G401.6 (cell line): ENCODE data around the gene NCOA7.
"Not testable (repeated sequence)": the region's sequence is repeated elsewhere in the genome, so short reads cannot be mapped to it uniquely, and the experiment has no call there.

Source experiments
- FAIRE-seq: peaks from 2 replicates; lab custom pipeline; 2012; peaks lifted over from hg19 to GRCh38; lab: Jason Lieb, UNC

Gene NCOA7

GRCh38 chr6:125841356-125842090 is 50.8 kb downstream of the NCOA7 start:
- FAIRE-seq, result peak; percentile 15

- no peak for FAIRE-seq
Observed at GRCh38 chr6:125842091-125842626, 51.4 kb downstream of the NCOA7 start.

GRCh38 chr6:125843593-125843992 is 52.8 kb downstream of the NCOA7 start:
- FAIRE-seq, result no peak

- FAIRE-seq, result no peak
Observed at GRCh38 chr6:125844989-125845388, 54.2 kb downstream of the NCOA7 start.

GRCh38 chr6:125846292-125847024 is 55.7 kb downstream of the NCOA7 start:
- FAIRE-seq, result peak; percentile 23

- FAIRE-seq, result not testable (repeated sequence)
Observed at GRCh38 chr6:125848286-125848685, 57.5 kb downstream of the NCOA7 start.

- FAIRE-seq, result no peak
Observed at GRCh38 chr6:125850361-125850760, 59.6 kb downstream of the NCOA7 start.

- no peak for FAIRE-seq
Observed at GRCh38 chr6:125852587-125852986, 61.8 kb downstream of the NCOA7 start.

GRCh38 chr6:125853168-125853567 is 62.4 kb downstream of the NCOA7 start:
- no peak for FAIRE-seq

- no peak for FAIRE-seq
Observed at GRCh38 chr6:125853756-125854155, 63.0 kb downstream of the NCOA7 start.

GRCh38 chr6:125854355-125854754 is 63.6 kb downstream of the NCOA7 start:
- FAIRE-seq, result no peak

- no peak for FAIRE-seq
Observed at GRCh38 chr6:125855783-125856182, 65.0 kb downstream of the NCOA7 start.

GRCh38 chr6:125857846-125858245 is 67.1 kb downstream of the NCOA7 start:
- no peak for FAIRE-seq

GRCh38 chr6:125858427-125859320 is 67.9 kb downstream of the NCOA7 start:
- FAIRE-seq, result no peak

GRCh38 chr6:125859727-125860126 is 69.0 kb downstream of the NCOA7 start:
- no peak for FAIRE-seq

GRCh38 chr6:125863023-125863422 is 72.3 kb downstream of the NCOA7 start:
- no peak for FAIRE-seq

GRCh38 chr6:125865015-125865414 is 74.3 kb downstream of the NCOA7 start:
- no peak for FAIRE-seq

GRCh38 chr6:125866433-125866832 is 75.7 kb downstream of the NCOA7 start:
- no peak for FAIRE-seq

- no peak for FAIRE-seq
Observed at GRCh38 chr6:125867483-125867942, 76.8 kb downstream of the NCOA7 start.

- no peak for FAIRE-seq
Observed at GRCh38 chr6:125868252-125868651, 77.5 kb downstream of the NCOA7 start.

- no peak for FAIRE-seq
Observed at GRCh38 chr6:125868678-125869395, 78.1 kb downstream of the NCOA7 start.

GRCh38 chr6:125869427-125869826 is 78.7 kb downstream of the NCOA7 start:
- no peak for FAIRE-seq
